K562 (cell line): ENCODE data around the gene ATG13. TPM values are rescaled to one million over a fixed set of nuclear protein-coding genes. Genes with fewer than 3 reads are reported as not detected.

Source experiments
- ATAC-seq: fragments of 200-7000 bp; cut with Tn5 transposase; 3 replicates; pipeline ENCODE4 v1.9.1; 2020; ENCODE audit warnings: moderate library complexity
- BruUV-seq: library from RNA; stranded (reverse); fragments of 400-500 nt; replicated peaks from 2 replicates; lab custom pipeline; 2021; lab: Mats Ljungman, UMichigan
- CTCF ChIA-PET: fragments of 300-600 bp; formaldehyde crosslinking; extraction: SDS; loops from one replicate; lab custom pipeline; 2021; ENCODE audit warnings: low intra/inter-chr PET ratio; lab: Yijun Ruan, JAX
- POLR2A ChIA-PET: fragments of 300-600, 350-650 bp; sonication (Branson Sonifier 250); formaldehyde crosslinking; extraction: SDS; loops from one replicate; lab custom pipeline; 2021; ENCODE audit warnings: antibody characterized with exemption, inconsistent platforms; lab: Yijun Ruan, JAX
- DNase-seq, 4 experiments: peaks; one replicate each; pipeline versions ENCODE4 v3.0.0 to v3.0.0-alpha.2; 2011 to 2018; ENCODE audit warnings: low spot score in 3 of 4, mixed read lengths in 3 of 4; ENCODE audit errors: extremely low read depth in 1 of 4
- FAIRE-seq: peaks from 2 replicates; lab custom pipeline; 2011; peaks lifted over from hg19 to GRCh38; lab: Jason Lieb, UNC
- H2AFZ ChIP-seq: 2 replicates; pipeline ENCODE4 v1.6.0; 2011; ENCODE audit warnings: low read depth, low read length, control low read depth, inconsistent platforms
- H3K27ac ChIP-seq: fragments of 200-600 bp; 3 replicates; pipeline ENCODE4 v1.8.0; 2011; ENCODE audit warnings: low read depth, mild to moderate bottlenecking, control low read depth, inconsistent platforms, low read length, moderate library complexity, mixed read lengths; ENCODE audit errors: extremely low read depth
- H3K27me3 ChIP-seq, 2 experiments: fragments of 300-600 bp in 1 of 2; 2 replicates in 1 of 2; 3 replicates in 1 of 2; pipeline versions ENCODE4 v1.6.0 to v1.8.0; 2011; ENCODE audit warnings: inconsistent platforms in 2 of 2, low read length in 2 of 2, mild to moderate bottlenecking in 1 of 2, mixed read lengths in 1 of 2, moderate library complexity in 1 of 2; ENCODE audit not compliant: control insufficient read depth in 2 of 2, insufficient read depth in 2 of 2
- H3K36me3 ChIP-seq: fragments of 300-600 bp; 3 replicates; pipeline ENCODE4 v1.8.0; 2011; ENCODE audit warnings: mild to moderate bottlenecking, low read length, inconsistent platforms; ENCODE audit not compliant: control insufficient read depth, insufficient read depth
- H3K4me1 ChIP-seq, 2 experiments: fragments of 200-600 bp in 1 of 2; replicated peaks in 1 of 2; 2 replicates in 1 of 2; 3 replicates in 1 of 2; pipeline versions ENCODE4 v1.5.1 to v1.8.0; 2011; ENCODE audit warnings: inconsistent platforms in 2 of 2, low read length in 2 of 2, mild to moderate bottlenecking in 1 of 2, mixed read lengths in 1 of 2, moderate library complexity in 1 of 2; ENCODE audit not compliant: control insufficient read depth in 2 of 2, insufficient read depth in 2 of 2
- H3K4me2 ChIP-seq: 2 replicates; pipeline ENCODE4 v1.6.1; 2011; ENCODE audit warnings: low read length, control low read depth, inconsistent platforms, mixed read lengths; ENCODE audit not compliant: insufficient read depth
- H3K4me3 ChIP-seq: fragments of 200-600 bp; sonication (generic), shearing (Covaris generic); 2 replicates; pipeline ENCODE4 v1.5.1; 2016; ENCODE audit warnings: control low read depth, inconsistent platforms
- H3K79me2 ChIP-seq: fragments of 200-600 bp; 3 replicates; pipeline ENCODE4 v1.8.0; 2011; ENCODE audit warnings: low read length, inconsistent platforms; ENCODE audit not compliant: control insufficient read depth, insufficient read depth
- H3K9ac ChIP-seq, 2 experiments: 2 replicates each; pipeline versions ENCODE4 v1.6.0 to v1.6.1; 2011; ENCODE audit warnings: low read depth in 2 of 2, low read length in 2 of 2, control low read depth in 1 of 2, inconsistent platforms in 1 of 2, mild to moderate bottlenecking in 1 of 2, mixed read lengths in 1 of 2; ENCODE audit not compliant: insufficient read depth in 1 of 2
- H3K9me1 ChIP-seq: one replicate; pipeline ENCODE4 v1.6.0; 2011; ENCODE audit warnings: inconsistent platforms, mild to moderate bottlenecking, low read length, moderate library complexity; ENCODE audit not compliant: control insufficient read depth, insufficient read depth
- H3K9me3 ChIP-seq: replicated peaks from 2 replicates; pipeline ENCODE4 v1.5.1; 2011; ENCODE audit warnings: low read depth, low read length, inconsistent platforms; ENCODE audit not compliant: control insufficient read depth, insufficient read depth
- H4K20me1 ChIP-seq: replicated peaks from 2 replicates; pipeline ENCODE4 v1.6.1; 2011; ENCODE audit warnings: low read length, inconsistent platforms, mixed read lengths; ENCODE audit not compliant: control insufficient read depth, insufficient read depth
- NFIX ChIP-seq: fragments of 250-450 bp; sonication (Bioruptor Pico); IDR thresholded peaks from 2 replicates; pipeline ENCODE4 v1.4.0; 2020; ENCODE audit warnings: low read depth, mild to moderate bottlenecking, moderate library complexity
- NR1H2 ChIP-seq: sonication (generic); formaldehyde crosslinking; IDR thresholded peaks from 2 replicates; pipeline ENCODE4 v1.4.0; 2020; ENCODE audit warnings: mild to moderate bottlenecking, missing genetic modification reagents
- ZNF143 ChIP-seq: sonication (generic); formaldehyde crosslinking; IDR thresholded peaks from 2 replicates; pipeline ENCODE4 v1.9.0; 2022; ENCODE audit warnings: mild to moderate bottlenecking, missing genetic modification reagents
- ZNF217 ChIP-seq: sonication (generic); formaldehyde crosslinking; IDR thresholded peaks from 2 replicates; pipeline ENCODE4 v1.8.0; 2022; ENCODE audit warnings: mild to moderate bottlenecking, missing genetic modification reagents
- ZNF79 ChIP-seq: fragments of 250-450 bp; sonication (Bioruptor Pico); IDR thresholded peaks from 2 replicates; pipeline ENCODE4 v1.4.0; 2020; ENCODE audit warnings: low read depth, mild to moderate bottlenecking, moderate library complexity
- WGBS: fragments of 100-300 bp; shearing (Covaris generic); methylation state at CpG from one replicate; pipeline ENCODE4 v1.1.6; 2016; ENCODE audit warnings: low coverage, mixed read lengths; ENCODE audit not compliant: insufficient coverage; ENCODE audit errors: missing lambda C conversion rate; 5-methylcytosine and 5-hydroxymethylcytosine counted together
- in situ Hi-C: fragments of 300-500 bp; cut with MboI; formaldehyde crosslinking; loops from 4 replicates; pipeline ENCODE4 v1.15.0; 2018; ENCODE audit warnings: inconsistent platforms, mixed read lengths
- intact Hi-C: fragments of 100-400 bp; cut with micrococcal nuclease; formaldehyde crosslinking; loops from 2 replicates; pipeline ENCODE4 v1.14.2; 2022
- polyA plus RNA-seq, 8 experiments: library from polyadenylated mRNA; depleted of rRNA in 4 of 8; stranded (reverse) in 5 of 8; unstranded in 3 of 8; fragments of >200 nt; fragmentation: Nextera tagmentation in 2 of 8; fragmentation: Illumina TruSeq in 1 of 8; extraction: Ambion mirVana in 2 of 8; extraction: Trizol in 1 of 8; gene quantifications; 2 replicates each; pipeline versions ENCODE4 v1.2.1 to v1.2.3, GENCODE V29; 2011 to 2014; ENCODE audit warnings: inconsistent platforms in 1 of 8, missing spikeins in 1 of 8
- total RNA-seq, 7 experiments: library from RNA; depleted of rRNA in 6 of 7; stranded (reverse); fragments of >200 nt in 6 of 7; fragmentation: Illumina TruSeq in 2 of 7; extraction: Trizol in 2 of 7; gene quantifications; 2 replicates each; pipeline versions ENCODE4 v1.2.1 to v1.2.3, GENCODE V29; 2011 to 2021; ENCODE audit warnings: low replicate concordance in 1 of 7

The ATG13 gene
- total and polyA plus RNA-seq, 9 of the 15 experiments (the other 6 are each of a cell fraction or from before 2014, with no cell fraction given): 13.1 to 61.5 (median 36.5) TPM

DNA sequence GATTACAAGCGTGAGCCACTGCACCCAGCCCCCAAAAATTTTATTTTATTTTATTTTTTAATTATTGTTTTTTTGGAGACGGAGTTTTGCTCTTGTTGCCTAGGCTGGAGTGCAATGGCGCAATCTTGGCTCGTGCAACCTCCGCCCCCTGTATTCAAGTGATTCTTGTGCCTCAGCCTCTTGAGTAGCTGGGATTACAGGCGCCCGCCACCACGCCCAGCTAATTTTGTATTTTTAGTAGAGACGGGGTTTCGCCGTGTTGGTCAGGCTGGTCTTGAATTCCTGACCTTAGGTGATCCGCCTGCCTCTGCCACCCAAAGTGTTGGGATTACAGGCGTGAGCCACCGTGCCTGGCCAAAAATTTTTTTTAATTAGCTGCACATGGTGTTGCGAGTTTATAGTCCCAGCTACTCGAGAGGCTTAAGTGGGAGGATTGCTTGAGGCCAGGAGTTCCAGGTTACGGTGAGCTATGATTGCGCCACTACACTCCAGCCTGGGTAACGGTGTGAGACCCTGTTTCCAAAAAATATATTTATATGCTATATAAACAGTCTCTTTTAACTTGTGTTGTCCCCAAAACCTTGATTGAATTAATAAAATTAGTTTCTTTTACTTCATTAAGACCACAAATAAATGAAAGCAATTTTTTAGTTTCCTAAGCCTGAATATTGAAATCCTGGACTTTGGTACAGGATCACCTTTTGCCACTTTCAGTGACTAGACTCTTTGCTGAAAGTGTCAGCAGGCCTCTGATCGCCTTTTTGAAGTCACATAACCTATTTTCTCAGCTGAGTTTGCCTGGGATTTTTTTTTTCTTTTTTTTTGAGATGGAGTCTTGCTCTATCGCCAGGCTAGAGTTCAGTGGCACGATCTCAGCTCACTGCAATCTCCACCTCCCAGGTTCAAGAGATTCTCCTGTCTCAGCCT, 16.2 kb downstream of the ATG13 start:
- POLR2A ChIA-PET: interaction anchor here (0.6 to 2.9 kb wide), 5 partner anchors 9 to 36 kb away, joined by 3 to 8 read pairs (median 3); no protein-coding TSS in a partner anchor
- no peak overlapping the region for H3K27ac ChIP-seq
- DNase-seq (no peak), ATAC-seq (no peak), FAIRE-seq (no peak)
- H3K9ac ChIP-seq: no peak overlapping the region
- 92% methylated on average over 22 of the region's 22 CpGs for WGBS
- CTCF ChIA-PET: no interaction called here
- peaks cover 38% of the 10 kb centered on the region for H3K36me3 ChIP-seq
- in situ Hi-C loops: no loop called here
- intact Hi-C loops: no loop called here
- H3K27me3 ChIP-seq: no peaks in the 10 kb centered on the region
- H4K20me1 ChIP-seq: no peaks in the 10 kb centered on the region
- H3K4me3 ChIP-seq: no peak overlapping the region
- BruUV-seq: no TSS peak
- H3K4me1 ChIP-seq: no peaks in the 10 kb centered on the region
- no peak overlapping the region for H2AFZ ChIP-seq
- H3K9me3 ChIP-seq: no peaks in the 10 kb centered on the region
- no peaks in the 10 kb centered on the region for H3K9me1 ChIP-seq
- H3K4me2 ChIP-seq: no peak overlapping the region
- no peaks in the 10 kb centered on the region for H3K79me2 ChIP-seq
- TF ChIP-seq ZNF143 (no peak), NR1H2 (CRISPR knock-in tag) (no peak), ZNF79 (CRISPR knock-in tag) (no peak), NFIX (CRISPR knock-in tag) (no peak), ZNF217 (no peak)
